Measurements from ENCODE around the gene S100A14. TPM values are rescaled to one million over a fixed set of nuclear protein-coding genes. Genes with fewer than 3 reads are reported as not detected.

Gene S100A14
- total and polyA plus RNA-seq, 9 of the 15 experiments (the other 6 are each of a cell fraction or from before 2014, with no cell fraction given): 0.10 to 0.64 (median 0.24) TPM; not detected in 3

GRCh38 chr1:153566414-153567371 lies 49.4 kb downstream of the S100A14 start (continued):
- TF ChIP-seq RFX5 (IDR thresholded peaks at IDR 0.05; ENCODE audit: low read depth, low read length): no peak
- TF ChIP-seq ILF3 (IDR thresholded peaks at IDR 0.05; ENCODE audit: borderline replicate concordance): no peak
- peak; percentile 60 for TF ChIP-seq POLR2A (conservative IDR thresholded peaks at IDR 0.05)
- TF ChIP-seq MBD1 (CRISPR knock-in tag; IDR thresholded peaks at IDR 0.05): no peak
- no peak for TF ChIP-seq ARID4B (CRISPR knock-in tag; IDR thresholded peaks at IDR 0.05)
- TF ChIP-seq NCOA1 (IDR thresholded peaks at IDR 0.05; ENCODE audit: low read depth): peak; percentile 48; the same call in 1 of the 2 replicates
- TF ChIP-seq PRPF4 (IDR thresholded peaks at IDR 0.05; ENCODE audit: insufficient read depth, low read depth, low read length, poor library complexity, severe bottlenecking): no peak
- no peak for TF ChIP-seq ELF2 (CRISPR knock-in tag; IDR thresholded peaks at IDR 0.05)
- no peak for TF ChIP-seq CLOCK (CRISPR knock-in tag; IDR thresholded peaks at IDR 0.05; ENCODE audit: borderline replicate concordance)
- TF ChIP-seq EWSR1 (IDR thresholded peaks at IDR 0.05; ENCODE audit: borderline replicate concordance, low read depth, partially characterized antibody): no peak
- peak; percentile 17; the same call in 1 of the 2 replicates for TF ChIP-seq HINFP (tag; conservative IDR thresholded peaks at IDR 0.05; ENCODE audit: low read depth)
- no peak for TF ChIP-seq SREBF1 (IDR thresholded peaks at IDR 0.05; ENCODE audit: borderline replicate concordance, low read depth, low read length)
- no peak for TF ChIP-seq ZNF277 (CRISPR knock-in tag; IDR thresholded peaks at IDR 0.05; ENCODE audit: borderline replicate concordance)
- TF ChIP-seq CXXC5 (CRISPR knock-in tag; IDR thresholded peaks at IDR 0.05): peak; percentile 60

Measured in K562 (cell line).